ENCODE results near the gene TAL1. TPM values are rescaled to one million over a fixed set of nuclear protein-coding genes. Genes with fewer than 3 reads are reported as not detected.

The TAL1 gene
- total and polyA plus RNA-seq, 4 donors = 6.4 to 9.6 (median 9.0) TPM

GRCh38 chr1:47226121-47226838 lies 5.7 kb downstream of the TAL1 start:
- Histone ChIP-seq H3K27me3 (ENCODE audit: control insufficient read depth in 3 of 3, insufficient read depth in 3 of 3, low read length in 2 of 3) (peaks cover 4 to 94% (median 85%) of the 10 kb centered on the region in 3 donors), H3K4me3 (no peak overlapping the region), H3K36me3 (ENCODE audit: control insufficient read depth in 4 of 4, insufficient read depth in 4 of 4, low read length in 4 of 4) (no peaks in the 10 kb centered on the region), H3K4me1 (ENCODE audit: control insufficient read depth in 5 of 5, insufficient read depth in 5 of 5, low read length in 5 of 5) (peaks cover 0 to 19% (median 3%) of the 10 kb centered on the region in 5 donors), H3K27ac (ENCODE audit: low read depth in 1 of 2, low read length in 1 of 2) (peak overlapping the region in 1 of 2 donors; percentile 46), H3K9me3 (ENCODE audit: control insufficient read depth in 4 of 4, insufficient read depth in 3 of 4, low read length in 3 of 4) (peaks cover 0 to 1% (median 0%) of the 10 kb centered on the region in 4 donors), H3K9ac (ENCODE audit: insufficient read depth in 1 of 2, low read length in 2 of 2) (no peak overlapping the region)
- WGBS, 2 donors = 24 to 33% methylated on average over 19 of the region's 19 CpGs
- ATAC-seq (ENCODE audit: insufficient read depth, low FRiP score) (no peak), DNase-seq (no peak)
- no peak for TF ChIP-seq CTCF (IDR thresholded peaks at IDR 0.05; ENCODE audit: control extremely low read depth, extremely low read depth)

GRCh38 chr1:47225430-47226100 lies 6.5 kb downstream of the TAL1 start:
- DNase-seq (peak in 2 of 3 donors; percentile 28 to 37), ATAC-seq (ENCODE audit: insufficient read depth, low FRiP score) (no peak)
- Histone ChIP-seq H3K4me3 (no peak overlapping the region), H3K27me3 (ENCODE audit: control insufficient read depth in 3 of 3, insufficient read depth in 3 of 3, low read length in 2 of 3) (peaks cover 4 to 88% (median 80%) of the 10 kb centered on the region in 3 donors), H3K9ac (ENCODE audit: insufficient read depth in 1 of 2, low read length in 2 of 2) (no peak overlapping the region), H3K4me1 (ENCODE audit: control insufficient read depth in 5 of 5, insufficient read depth in 5 of 5, low read length in 5 of 5) (peaks cover 0 to 18% (median 3%) of the 10 kb centered on the region in 5 donors), H3K27ac (ENCODE audit: low read depth in 1 of 2, low read length in 1 of 2) (peak overlapping the region in 1 of 2 donors; percentile 70), H3K9me3 (ENCODE audit: control insufficient read depth in 4 of 4, insufficient read depth in 3 of 4, low read length in 3 of 4) (no peaks in the 10 kb centered on the region), H3K36me3 (ENCODE audit: control insufficient read depth in 4 of 4, insufficient read depth in 4 of 4, low read length in 4 of 4) (no peaks in the 10 kb centered on the region)
- WGBS, 2 donors = 0 to 2% methylated on average over 40 to 79 of the region's 79 CpGs
- TF ChIP-seq CTCF (IDR thresholded peaks at IDR 0.05; ENCODE audit: control extremely low read depth, extremely low read depth) = no peak

- WGBS, 2 donors = 8 to 10% methylated on average over 26 to 30 of the region's 30 CpGs
- Histone ChIP-seq H3K4me1 (ENCODE audit: control insufficient read depth in 5 of 5, insufficient read depth in 5 of 5, low read length in 5 of 5) (peaks cover 0 to 18% (median 3%) of the 10 kb centered on the region in 5 donors), H3K9ac (ENCODE audit: insufficient read depth in 1 of 2, low read length in 2 of 2) (no peak overlapping the region), H3K9me3 (ENCODE audit: control insufficient read depth in 4 of 4, insufficient read depth in 3 of 4, low read length in 3 of 4) (no peaks in the 10 kb centered on the region), H3K4me3 (no peak overlapping the region), H3K27ac (ENCODE audit: low read depth in 1 of 2, low read length in 1 of 2) (peak overlapping the region in 1 of 2 donors; percentile 18), H3K27me3 (ENCODE audit: control insufficient read depth in 3 of 3, insufficient read depth in 3 of 3, low read length in 2 of 3) (peaks cover 4 to 84% (median 73%) of the 10 kb centered on the region in 3 donors), H3K36me3 (ENCODE audit: control insufficient read depth in 4 of 4, insufficient read depth in 4 of 4, low read length in 4 of 4) (no peaks in the 10 kb centered on the region)
- no peak for DNase-seq
- no peak for ATAC-seq (ENCODE audit: insufficient read depth, low FRiP score)
- TF ChIP-seq CTCF (IDR thresholded peaks at IDR 0.05; ENCODE audit: control extremely low read depth, extremely low read depth) = no peak
Measured at GRCh38 chr1:47224676-47225399, 7.2 kb downstream of the TAL1 start.
